Brain microvascular endothelial cell (primary cell): ENCODE results near the gene MIF4GD.

Experiments used
- DNase-seq: peaks from one replicate; pipeline ENCODE4 v3.0.0-alpha.2; 2020
- H3K27ac ChIP-seq: fragments of 250-450 bp; sonication (Bioruptor Pico); 2 replicates; pipeline ENCODE4 v1.5.1; 2020; ENCODE audit warnings: mild to moderate bottlenecking, moderate library complexity
- H3K27me3 ChIP-seq: fragments of 250-450 bp; sonication (Bioruptor Pico); replicated peaks from 2 replicates; pipeline ENCODE4 v1.5.1; 2020; ENCODE audit warnings: mild to moderate bottlenecking
- H3K36me3 ChIP-seq: fragments of 250-450 bp; sonication (Bioruptor Pico); replicated peaks from 2 replicates; pipeline ENCODE4 v1.5.1; 2020; ENCODE audit warnings: mild to moderate bottlenecking
- H3K4me3 ChIP-seq: 2 replicates; pipeline ENCODE4 v1.5.1; 2011; ENCODE audit warnings: low read depth, mild to moderate bottlenecking, control low read depth, low read length, moderate library complexity
- CTCF ChIP-seq: IDR thresholded peaks from 2 replicates; pipeline ENCODE4 v1.5.1; 2011; ENCODE audit warnings: low read depth, mild to moderate bottlenecking, moderate library complexity, low read length, control low read depth, inconsistent platforms; ENCODE audit errors: missing control alignments
- in situ Hi-C: cut with HindIII; loops from 2 replicates; pipeline ENCODE4 v1.10.0; 2017; ENCODE audit warnings: low sequenced_read_pairs, low pct_ligation_motif_present

The MIF4GD gene

DNA sequence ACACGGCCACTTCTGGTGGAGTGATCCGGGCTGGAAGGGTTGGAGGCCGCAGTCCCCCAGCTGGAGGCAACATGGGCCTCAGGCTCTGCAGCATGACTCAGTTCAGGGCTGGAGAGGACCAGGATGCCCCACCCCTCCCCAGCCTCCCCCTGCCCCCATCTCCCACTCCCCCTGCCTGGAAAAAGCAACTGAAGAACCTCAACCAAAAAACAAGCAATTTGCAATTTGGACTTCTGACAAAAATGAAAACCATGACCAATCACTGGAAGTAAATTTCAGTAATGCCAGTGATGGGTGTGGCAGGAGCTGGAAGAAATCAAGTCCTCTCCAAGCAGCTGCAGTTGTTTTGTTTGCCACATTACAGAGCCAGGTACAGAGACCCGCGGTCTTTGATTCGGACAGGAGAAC is 6.6 kb upstream of the MIF4GD start:
- no peak for DNase-seq
- no peak for TF ChIP-seq CTCF
- Histone ChIP-seq H3K4me3 (no peak overlapping the region), H3K36me3 (peaks cover 3% of the 10 kb centered on the region), H3K27me3 (no peaks in the 10 kb centered on the region), H3K27ac (no peak overlapping the region)
- in situ Hi-C loops = no loop called here

DNA sequence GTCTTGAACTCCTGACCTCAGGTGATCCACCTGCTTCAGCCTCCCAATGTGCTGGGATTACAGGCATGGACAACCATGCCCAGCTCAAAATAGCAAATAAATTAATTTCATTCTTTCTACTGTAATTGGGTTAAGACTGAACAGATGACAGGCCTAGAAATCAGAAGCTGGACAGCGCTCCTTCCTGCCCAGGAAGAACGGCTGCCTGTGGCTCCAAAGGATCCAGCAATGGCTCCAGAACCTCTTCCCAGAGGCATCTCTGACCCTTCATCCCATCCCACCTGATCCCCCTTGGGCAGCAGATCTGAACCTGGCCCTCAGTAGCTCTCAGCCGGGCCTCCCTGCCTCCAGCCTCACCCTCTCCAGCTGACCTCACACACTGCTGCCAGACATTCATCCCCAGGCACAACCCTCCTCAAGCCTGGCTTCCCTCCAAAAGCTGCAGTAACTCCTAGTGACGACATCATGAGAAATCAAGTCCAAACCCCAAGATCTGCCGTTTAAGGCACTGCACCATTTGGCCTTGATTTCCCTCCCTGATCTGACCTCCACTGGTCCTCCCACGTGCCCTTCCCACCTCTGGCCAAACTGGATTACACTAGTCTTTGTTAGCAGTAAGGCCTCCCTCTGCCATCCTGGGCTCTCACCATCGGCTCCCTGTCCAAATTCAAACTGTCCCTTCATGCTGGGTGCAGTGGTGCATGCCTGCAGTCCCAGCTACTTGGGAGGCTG is 3.1 kb upstream of the MIF4GD start:
- Histone ChIP-seq H3K27me3 (no peaks in the 10 kb centered on the region), H3K27ac (no peak overlapping the region), H3K36me3 (no peaks in the 10 kb centered on the region), H3K4me3 (no peak overlapping the region)
- in situ Hi-C loops = no loop called here
- peak; percentile 43 for DNase-seq
- TF ChIP-seq CTCF = no peak

GRCh38 chr17:75272848-75273184 is 1.8 kb upstream of the MIF4GD start:
- H3K27ac ChIP-seq = no peak overlapping the region

DNA sequence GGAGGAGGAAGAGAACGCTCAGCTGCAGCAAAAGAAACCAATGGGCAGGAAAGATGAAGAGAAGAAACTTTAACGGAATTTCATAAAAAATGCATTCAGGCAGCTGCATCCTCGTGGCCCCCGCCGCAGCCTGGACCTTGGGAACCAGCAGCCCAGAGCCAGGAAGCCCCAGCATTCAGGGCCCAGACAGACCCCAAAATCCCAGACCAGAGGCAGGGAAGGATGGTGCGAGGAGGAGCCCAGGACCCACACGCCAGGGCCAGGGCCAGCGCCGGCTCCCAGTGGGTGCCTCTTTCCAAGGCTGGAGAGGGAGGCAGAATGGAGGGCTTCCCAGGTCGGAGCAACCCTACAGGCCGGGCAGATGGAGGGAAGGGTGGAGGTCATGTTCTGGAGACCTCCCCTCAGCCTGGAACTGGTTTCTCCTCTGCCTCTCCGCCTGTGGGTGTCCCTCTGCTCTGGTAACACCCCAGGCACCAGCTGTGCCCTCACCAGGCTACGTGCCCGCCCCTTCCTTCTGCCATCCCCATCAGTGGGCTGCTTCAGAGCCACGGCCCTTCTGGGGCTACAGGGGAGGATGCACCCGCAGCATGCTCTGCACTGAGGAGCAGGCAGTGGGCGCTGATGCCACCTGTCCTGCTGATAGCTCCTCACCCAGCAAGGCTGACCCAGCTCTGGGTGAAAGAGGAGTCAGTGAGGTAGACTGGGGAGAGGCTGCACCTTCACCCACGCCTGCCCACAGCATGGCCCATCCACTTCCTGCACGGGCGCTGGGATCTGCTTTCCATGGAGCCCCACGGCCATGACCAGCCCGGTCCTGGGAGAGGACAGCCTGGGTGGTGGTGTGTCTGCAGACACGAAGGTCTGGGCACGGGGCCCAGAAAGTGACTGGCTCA is 1.2 kb upstream of the MIF4GD start:
- no peak overlapping the region for H3K27ac ChIP-seq
- in situ Hi-C loops = no loop called here
- no peak for DNase-seq

More at GRCh38 chr17:75272848-75273184, 1.8 kb upstream of the MIF4GD start:
- in situ Hi-C loops = no loop called here
- Histone ChIP-seq H3K4me3 (no peak overlapping the region), H3K27me3 (no peaks in the 10 kb centered on the region), H3K36me3 (no peaks in the 10 kb centered on the region)
- DNase-seq = no peak
- TF ChIP-seq CTCF = no peak

GRCh38 chr17:75271233-75271954 is 363 bp upstream of the MIF4GD start:
- Histone ChIP-seq H3K36me3 (peaks cover 5% of the 10 kb centered on the region), H3K27ac (peak overlapping the region; percentile 30), H3K27me3 (no peaks in the 10 kb centered on the region), H3K4me3 (peak overlapping the region; percentile 71)
- in situ Hi-C loops = no loop called here
- DNase-seq = no peak
- TF ChIP-seq CTCF = peak; percentile 27

More for the DNA sequence above, 1.2 kb upstream of the MIF4GD start:
- no peaks in the 10 kb centered on the region for H3K27me3 ChIP-seq
- H3K4me3 ChIP-seq = peak overlapping the region; percentile 71
- TF ChIP-seq CTCF = no peak
- H3K36me3 ChIP-seq = no peaks in the 10 kb centered on the region
